Neural cell (in vitro differentiated cells): ENCODE data around the gene TMEM121. TPM values are rescaled to one million over a fixed set of nuclear protein-coding genes. Genes with fewer than 3 reads are reported as not detected.
A peak's percentile ranks its signal among the peaks of the same experiment; 100 is the strongest.

Experiments used
- H2AFZ ChIP-seq: fragments of 200-600, 300-800 bp; sonication (generic), shearing (Covaris generic); 2 replicates; pipeline ENCODE4 v1.6.0; 2014; ENCODE audit warnings: low read depth, mild to moderate bottlenecking, antibody characterized with exemption, low read length, moderate library complexity
- H3F3A ChIP-seq: fragments of 200-600 bp; shearing (Covaris generic); 2 replicates; pipeline ENCODE4 v1.6.1; 2016; ENCODE audit warnings: mild to moderate bottlenecking, moderate library complexity, mixed read lengths, antibody characterized with exemption, low read length; ENCODE audit not compliant: insufficient read depth, poor library complexity, severe bottlenecking
- H3K27ac ChIP-seq: fragments of 200-600, 300-800 bp; sonication (generic), shearing (Covaris generic); 2 replicates; pipeline ENCODE4 v1.5.1; 2014; ENCODE audit warnings: mild to moderate bottlenecking, low read length, moderate library complexity
- H3K27me3 ChIP-seq: fragments of 300-800, 200-600 bp; sonication (generic), shearing (Covaris generic); 2 replicates; pipeline ENCODE4 v1.6.0; 2014; ENCODE audit warnings: mild to moderate bottlenecking, low read depth, low read length, moderate library complexity; ENCODE audit not compliant: insufficient read depth
- H3K36me3 ChIP-seq: fragments of 300-800, 200-600 bp; sonication (generic), shearing (Covaris generic); 2 replicates; pipeline ENCODE4 v1.5.1; 2014; ENCODE audit warnings: mild to moderate bottlenecking, antibody characterized with exemption, low read length, moderate library complexity; ENCODE audit not compliant: insufficient read depth
- H3K4me2 ChIP-seq: fragments of 300-800, 200-600 bp; sonication (generic), shearing (Covaris generic); 2 replicates; pipeline ENCODE4 v1.6.0; 2014; ENCODE audit warnings: mild to moderate bottlenecking, low read length
- H3K4me3 ChIP-seq: fragments of 300-800, 200-600 bp; sonication (generic), shearing (Covaris generic); 2 replicates; pipeline ENCODE4 v1.5.1; 2014; ENCODE audit warnings: mild to moderate bottlenecking, low read length, moderate library complexity
- H3K79me2 ChIP-seq: fragments of 200-600 bp; shearing (Covaris generic); replicated peaks from 2 replicates; pipeline ENCODE4 v1.6.0; 2014; ENCODE audit warnings: mild to moderate bottlenecking, low read length, moderate library complexity; ENCODE audit not compliant: insufficient read depth
- H3K9ac ChIP-seq: fragments of 300-800, 200-600 bp; sonication (generic), shearing (Covaris generic); 2 replicates; pipeline ENCODE4 v1.6.1; 2016; ENCODE audit warnings: mild to moderate bottlenecking, low read length, mixed read lengths
- H3K9me2 ChIP-seq: fragments of 200-600 bp; shearing (Covaris generic); 2 replicates; pipeline ENCODE4 v1.6.1; 2016; ENCODE audit warnings: mild to moderate bottlenecking, low read length, mixed read lengths; ENCODE audit not compliant: insufficient read depth
- H3K9me3 ChIP-seq: fragments of 200-600, 300-800 bp; sonication (generic), shearing (Covaris generic); 2 replicates; pipeline ENCODE4 v1.6.1; 2016; ENCODE audit warnings: mild to moderate bottlenecking, mixed run types, low read length, moderate library complexity, mixed read lengths
- H4K20me1 ChIP-seq: fragments of 200-600 bp; shearing (Covaris generic); 2 replicates; pipeline ENCODE4 v1.6.1; 2016; ENCODE audit warnings: mild to moderate bottlenecking, mixed run types; ENCODE audit not compliant: insufficient read depth
- CTCF ChIP-seq: fragments of 450-650 bp; IDR thresholded peaks from 2 replicates; pipeline ENCODE4 v1.5.1; 2014; ENCODE audit warnings: antibody characterized with exemption, mild to moderate bottlenecking, moderate library complexity; ENCODE audit not compliant: poor library complexity, severe bottlenecking
- EP300 ChIP-seq: fragments of 450-650 bp; conservative IDR thresholded peaks from 2 replicates; pipeline ENCODE4 v1.6.1; 2014; ENCODE audit warnings: antibody characterized with exemption, mild to moderate bottlenecking, moderate library complexity; ENCODE audit not compliant: poor library complexity, severe bottlenecking
- EZH2 ChIP-seq: fragments of 200-600, 300-800 bp; shearing (Covaris generic), sonication (generic); IDR thresholded peaks from 2 replicates; pipeline ENCODE4 v1.6.1; 2014; ENCODE audit warnings: antibody characterized with exemption, low read length, borderline replicate concordance, mild to moderate bottlenecking; ENCODE audit not compliant: insufficient read depth, poor library complexity, severe bottlenecking
- MXI1 ChIP-seq: fragments of 450-650 bp; conservative IDR thresholded peaks from 2 replicates; pipeline ENCODE4 v1.6.1; 2014; ENCODE audit warnings: antibody characterized with exemption, mild to moderate bottlenecking; ENCODE audit not compliant: poor library complexity, severe bottlenecking
- POLR2AphosphoS5 ChIP-seq: IDR thresholded peaks from 2 replicates; pipeline ENCODE4 v1.6.1; 2012
- RAD21 ChIP-seq: fragments of 450-650 bp; conservative IDR thresholded peaks from 2 replicates; pipeline ENCODE4 v1.6.1; 2014; ENCODE audit warnings: antibody characterized with exemption, mild to moderate bottlenecking, moderate library complexity
- REST ChIP-seq: IDR thresholded peaks from 2 replicates; pipeline ENCODE4 v1.6.1; 2012; ENCODE audit warnings: borderline replicate concordance
- SMC3 ChIP-seq: fragments of 450-650 bp; conservative IDR thresholded peaks from 2 replicates; pipeline ENCODE4 v1.6.1; 2014; ENCODE audit warnings: antibody characterized with exemption, mild to moderate bottlenecking, moderate library complexity; ENCODE audit not compliant: poor library complexity
- TAF1 ChIP-seq: IDR thresholded peaks from 2 replicates; pipeline ENCODE4 v1.6.1; 2012; ENCODE audit warnings: low read depth
- polyA plus RNA-seq: library from polyadenylated mRNA; depleted of rRNA; stranded (reverse); fragments of >200 nt; gene quantifications from 2 replicates; pipeline ENCODE4 v1.2.3, GENCODE V29; 2014

The TMEM121 gene
- polyA plus RNA-seq, 1 donor from 2014 or later = 19.5 TPM

GRCh38 chr14:105476831-105477659, 49.3 kb upstream of the TMEM121 start:
- Histone ChIP-seq H3K9me3 (no peaks in the 10 kb centered on the region), H3K4me3 (peak overlapping the region; percentile 96), H3K27me3 (no peaks in the 10 kb centered on the region), H4K20me1 (no peaks in the 10 kb centered on the region), H3K79me2 (peaks cover 28% of the 10 kb centered on the region), H3K9me2 (no peaks in the 10 kb centered on the region), H3K4me2 (peak overlapping the region; percentile 82), H3K9ac (peak overlapping the region; percentile 87), H3K36me3 (no peaks in the 10 kb centered on the region), H3F3A (no peaks in the 10 kb centered on the region), H3K27ac (no peak overlapping the region), H2AFZ (no peak overlapping the region)
- no peak for TF ChIP-seq SMC3
- no peak for TF ChIP-seq MXI1
- no peak for TF ChIP-seq EZH2
- no peak for TF ChIP-seq CTCF
- no peak for TF ChIP-seq REST
- TF ChIP-seq EP300 = no peak
- TF ChIP-seq POLR2AphosphoS5 = no peak
- no peak for TF ChIP-seq RAD21
- TF ChIP-seq TAF1 = no peak

GRCh38 chr14:105477660-105478397, 48.6 kb upstream of the TMEM121 start:
- no peaks in the 10 kb centered on the region for H3K27me3 ChIP-seq
- no peak overlapping the region for H3K27ac ChIP-seq
- H3F3A ChIP-seq = no peaks in the 10 kb centered on the region
- H4K20me1 ChIP-seq = no peaks in the 10 kb centered on the region
- peak overlapping the region; percentile 96 for H3K4me3 ChIP-seq
- peak overlapping the region; percentile 5 for H3K9ac ChIP-seq
- H3K36me3 ChIP-seq = no peaks in the 10 kb centered on the region
- H3K9me2 ChIP-seq = no peaks in the 10 kb centered on the region
- no peaks in the 10 kb centered on the region for H3K9me3 ChIP-seq
- no peak overlapping the region for H2AFZ ChIP-seq
- TF ChIP-seq REST (no peak), POLR2AphosphoS5 (peak; percentile 17), EZH2 (no peak)
- peaks cover 28% of the 10 kb centered on the region for H3K79me2 ChIP-seq
- H3K4me2 ChIP-seq = no peak overlapping the region
